ENCODE data around the gene PIK3C2B.

The PIK3C2B gene

GRCh38 chr1:204459706-204460105 lies 34.9 kb downstream of the PIK3C2B start:
- DNase-seq: no peak

- DNase-seq: no peak
Measured at GRCh38 chr1:204457666-204458065, 36.9 kb downstream of the PIK3C2B start.

- no peak for DNase-seq
Measured at GRCh38 chr1:204456826-204457442, 37.7 kb downstream of the PIK3C2B start.

- DNase-seq: no peak
Measured at GRCh38 chr1:204455831-204456145, 38.8 kb downstream of the PIK3C2B start.

GRCh38 chr1:204455063-204455830 lies 39.4 kb downstream of the PIK3C2B start:
- DNase-seq: no peak

GRCh38 chr1:204454476-204454875 lies 40.1 kb downstream of the PIK3C2B start:
- DNase-seq: no peak

GRCh38 chr1:204453141-204453772 lies 41.3 kb downstream of the PIK3C2B start:
- no peak for DNase-seq

GRCh38 chr1:204451352-204452124 lies 43.1 kb downstream of the PIK3C2B start:
- no peak for DNase-seq

- DNase-seq: no peak
Measured at GRCh38 chr1:204450461-204451257, 43.9 kb downstream of the PIK3C2B start.

- DNase-seq: no peak
Measured at GRCh38 chr1:204449678-204450280, 44.8 kb downstream of the PIK3C2B start.

- no peak for DNase-seq
Measured at GRCh38 chr1:204448991-204449677, 45.5 kb downstream of the PIK3C2B start.

- no peak for DNase-seq
Measured at GRCh38 chr1:204448344-204448964, 46.2 kb downstream of the PIK3C2B start.

- no peak for DNase-seq
Measured at GRCh38 chr1:204447736-204448135, 46.9 kb downstream of the PIK3C2B start.

- DNase-seq: no peak
Measured at GRCh38 chr1:204447190-204447589, 47.4 kb downstream of the PIK3C2B start.

- peak; percentile 38 for DNase-seq
Measured at GRCh38 chr1:204446413-204447111, 48.0 kb downstream of the PIK3C2B start.

GRCh38 chr1:204445860-204446412 lies 48.7 kb downstream of the PIK3C2B start:
- no peak for DNase-seq
